PC-9 (cell line): ENCODE data around the gene DRC3. TPM values are rescaled to one million over a fixed set of nuclear protein-coding genes. Genes with fewer than 3 reads are reported as not detected.
"Not testable (repeated sequence)": the region's sequence is repeated elsewhere in the genome, so short reads cannot be mapped to it uniquely, and the experiment has no call there.

ENCODE experiments used
- BruUV-seq: library from RNA; stranded (reverse); fragments of 400-500 nt; replicated peaks from 2 replicates; lab custom pipeline; 2021; lab: Mats Ljungman, UMichigan
- CTCF ChIA-PET: fragments of 300-600 bp; sonication (Branson Sonifier 250); formaldehyde crosslinking; loops from one replicate; lab custom pipeline; 2022; ENCODE audit warnings: antibody characterized with exemption; lab: Charles Lee
- POLR2A ChIA-PET: fragments of 300-600 bp; sonication (Branson Sonifier 250); formaldehyde crosslinking; loops from one replicate; lab custom pipeline; 2022; ENCODE audit warnings: antibody characterized with exemption; ENCODE audit not compliant: unreplicated experiment; lab: Charles Lee
- DNase-seq, 2 experiments: peaks; one replicate each; pipeline versions ENCODE4 v3.0.0 to v3.0.0-alpha.2; 2015 to 2022; ENCODE audit warnings: mixed read lengths in 1 of 2
- H2AFZ ChIP-seq: fragments of 200-600 bp; sonication (generic); 2 replicates; pipeline ENCODE4 v1.8.1; 2017; ENCODE audit warnings: antibody characterized with exemption
- H3F3A ChIP-seq: fragments of 200-600 bp; sonication (generic); 2 replicates; pipeline ENCODE4 v1.8.1; 2017; ENCODE audit warnings: antibody characterized with exemption, mild to moderate bottlenecking, low read depth; ENCODE audit not compliant: insufficient read depth
- H3K27ac ChIP-seq: fragments of 200-600 bp; sonication (generic); 2 replicates; pipeline ENCODE4 v1.6.1; 2016; ENCODE audit warnings: mixed run types
- H3K27me3 ChIP-seq: fragments of 200-600 bp; sonication (generic); 2 replicates; pipeline ENCODE4 v1.6.1; 2016; ENCODE audit warnings: low read depth, mixed run types; ENCODE audit not compliant: insufficient read depth
- H3K36me3 ChIP-seq: fragments of 200-600 bp; sonication (generic); 2 replicates; pipeline ENCODE4 v1.6.1; 2016; ENCODE audit warnings: low read depth, mixed run types
- H3K4me1 ChIP-seq: fragments of 200-600 bp; sonication (generic); replicated peaks from 2 replicates; pipeline ENCODE4 v1.6.1; 2016; ENCODE audit warnings: mixed run types; ENCODE audit not compliant: insufficient read depth
- H3K4me2 ChIP-seq: fragments of 200-600 bp; sonication (generic); 2 replicates; pipeline ENCODE4 v1.6.1; 2017; ENCODE audit warnings: mixed run types
- H3K4me3 ChIP-seq: fragments of 200-600 bp; sonication (generic); 2 replicates; pipeline ENCODE4 v1.6.1; 2016; ENCODE audit warnings: mixed run types
- H3K79me2 ChIP-seq: fragments of 200-600 bp; sonication (generic); 2 replicates; pipeline ENCODE4 v1.6.1; 2017; ENCODE audit warnings: low read depth, mixed run types
- H3K9me2 ChIP-seq: fragments of 200-600 bp; sonication (generic); 2 replicates; pipeline ENCODE4 v1.8.1; 2017; ENCODE audit warnings: mild to moderate bottlenecking; ENCODE audit not compliant: insufficient read depth
- H3K9me3 ChIP-seq: fragments of 200-600 bp; sonication (generic); 2 replicates; pipeline ENCODE4 v1.8.1; 2016; ENCODE audit warnings: low read depth; ENCODE audit not compliant: insufficient read depth
- H4K20me1 ChIP-seq: fragments of 200-600 bp; sonication (generic); 2 replicates; pipeline ENCODE4 v1.8.1; 2017; ENCODE audit not compliant: insufficient read depth
- EZH2 ChIP-seq: fragments of 200-600 bp; sonication (generic); IDR thresholded peaks from 2 replicates; pipeline ENCODE4 v1.8.0; 2017; ENCODE audit warnings: antibody characterized with exemption, low read depth
- intact Hi-C: fragments of 100-400 bp; cut with micrococcal nuclease; formaldehyde crosslinking; loops from one replicate; pipeline ENCODE4 v1.10.0; 2022; ENCODE audit not compliant: unreplicated experiment
- total RNA-seq: library from RNA; stranded (reverse); gene quantifications from 2 replicates; pipeline ENCODE4 v1.2.3, GENCODE V29; 2021
- TF ChIP-seq, protein P1 (sequence below): fragments of 200-600 bp; sonication (generic); conservative IDR thresholded peaks from 2 replicates; pipeline ENCODE4 v1.6.1; 2017; ENCODE audit warnings: mixed run types, antibody characterized with exemption, mild to moderate bottlenecking, moderate library complexity

The DRC3 gene
- total RNA-seq, 1 experiment from 2014 or later: 15.2 TPM

DNA sequence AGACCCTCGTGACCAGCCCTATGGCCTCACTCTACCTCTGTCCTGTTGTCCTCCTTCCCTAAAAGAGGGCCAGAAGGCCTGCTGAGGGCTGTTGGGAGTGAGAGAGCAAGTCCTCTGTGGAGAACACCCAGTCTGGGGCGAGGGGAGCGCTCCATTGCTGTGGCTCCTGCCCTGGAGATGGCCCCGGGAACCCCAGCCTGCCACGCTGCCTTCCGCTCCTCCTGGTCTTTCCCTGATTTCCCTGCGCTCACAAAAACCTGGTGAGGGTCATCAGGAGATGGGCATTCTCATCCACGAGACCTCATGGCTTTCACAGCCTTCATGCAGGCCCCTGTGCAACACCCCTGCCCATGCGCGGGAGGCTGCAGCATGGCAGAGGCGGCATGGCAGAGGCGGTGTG, 21.2 kb downstream of the DRC3 start:
- POLR2A ChIA-PET: no interaction called here

DNA sequence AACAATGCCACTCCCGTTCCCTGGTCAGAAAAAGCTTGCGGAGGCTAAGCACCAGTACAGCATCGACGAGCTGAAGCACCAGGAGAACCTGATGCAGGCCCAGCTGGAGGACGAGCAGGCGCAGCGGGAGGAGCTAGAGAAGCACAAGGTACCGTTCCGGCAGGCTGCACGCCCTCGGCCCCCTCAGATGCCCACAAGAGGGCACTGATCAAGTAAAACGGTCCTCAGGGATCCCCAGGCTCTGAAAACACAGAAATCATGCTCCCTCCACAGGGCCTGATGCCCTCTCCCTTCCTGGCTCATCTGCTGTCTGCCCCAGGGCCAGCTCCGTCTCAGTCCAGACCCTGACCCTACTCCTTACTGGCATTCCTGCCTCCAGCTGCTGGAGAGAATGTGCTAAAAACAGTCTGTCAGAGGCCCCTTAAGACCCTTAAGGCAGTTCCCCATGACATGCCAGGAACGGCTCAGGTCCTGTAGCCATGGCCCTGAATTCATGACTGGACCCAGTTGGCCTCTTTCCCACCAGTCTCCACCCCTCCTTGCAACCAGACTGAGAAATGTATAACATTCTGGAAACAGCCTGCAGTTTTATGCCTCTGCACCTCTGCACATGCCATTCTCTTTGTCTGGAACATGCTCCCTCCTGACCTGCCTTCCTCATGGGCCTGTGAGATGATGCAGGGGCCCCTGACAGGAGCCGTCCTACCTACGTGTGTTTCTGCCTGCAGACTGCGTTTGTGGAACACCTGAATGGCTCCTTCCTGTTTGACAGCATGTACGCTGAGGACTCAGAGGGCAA, 21.8 kb downstream of the DRC3 start:
- H3K9me3 ChIP-seq: no peaks in the 10 kb centered on the region
- no peaks in the 10 kb centered on the region for H3K9me2 ChIP-seq
- ChIA-PET CTCF (no interaction called here), POLR2A (no interaction called here)
- H3K36me3 ChIP-seq: no peaks in the 10 kb centered on the region
- no peaks in the 10 kb centered on the region for H4K20me1 ChIP-seq
- DNase-seq: no peak
- H3K4me1 ChIP-seq: peaks cover 22% of the 10 kb centered on the region
- TF ChIP-seq, protein P1, sequence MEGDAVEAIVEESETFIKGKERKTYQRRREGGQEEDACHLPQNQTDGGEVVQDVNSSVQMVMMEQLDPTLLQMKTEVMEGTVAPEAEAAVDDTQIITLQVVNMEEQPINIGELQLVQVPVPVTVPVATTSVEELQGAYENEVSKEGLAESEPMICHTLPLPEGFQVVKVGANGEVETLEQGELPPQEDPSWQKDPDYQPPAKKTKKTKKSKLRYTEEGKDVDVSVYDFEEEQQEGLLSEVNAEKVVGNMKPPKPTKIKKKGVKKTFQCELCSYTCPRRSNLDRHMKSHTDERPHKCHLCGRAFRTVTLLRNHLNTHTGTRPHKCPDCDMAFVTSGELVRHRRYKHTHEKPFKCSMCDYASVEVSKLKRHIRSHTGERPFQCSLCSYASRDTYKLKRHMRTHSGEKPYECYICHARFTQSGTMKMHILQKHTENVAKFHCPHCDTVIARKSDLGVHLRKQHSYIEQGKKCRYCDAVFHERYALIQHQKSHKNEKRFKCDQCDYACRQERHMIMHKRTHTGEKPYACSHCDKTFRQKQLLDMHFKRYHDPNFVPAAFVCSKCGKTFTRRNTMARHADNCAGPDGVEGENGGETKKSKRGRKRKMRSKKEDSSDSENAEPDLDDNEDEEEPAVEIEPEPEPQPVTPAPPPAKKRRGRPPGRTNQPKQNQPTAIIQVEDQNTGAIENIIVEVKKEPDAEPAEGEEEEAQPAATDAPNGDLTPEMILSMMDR: peak; percentile 31; the same call in 1 of the 2 replicates
- no peak for TF ChIP-seq EZH2
- intact Hi-C loops: loop anchor here (5.0 kb wide), 1 partner anchor 38 kb away; no protein-coding TSS in a partner anchor
- no peak overlapping the region for H2AFZ ChIP-seq
- H3K27me3 ChIP-seq: no peaks in the 10 kb centered on the region
- H3K27ac ChIP-seq: no peak overlapping the region
- no peak overlapping the region for H3K4me3 ChIP-seq
- no peaks in the 10 kb centered on the region for H3K79me2 ChIP-seq
- peaks cover 20% of the 10 kb centered on the region for H3F3A ChIP-seq
- no peak overlapping the region for H3K4me2 ChIP-seq
- no TSS peak for BruUV-seq

More for the DNA sequence above, 21.2 kb downstream of the DRC3 start:
- no TSS peak for BruUV-seq
- Histone ChIP-seq H3K27me3 (no peaks in the 10 kb centered on the region), H3K4me2 (no peak overlapping the region), H3F3A (peaks cover 26% of the 10 kb centered on the region), H3K27ac (no peak overlapping the region), H3K36me3 (no peaks in the 10 kb centered on the region), H3K9me2 (no peaks in the 10 kb centered on the region), H3K9me3 (no peaks in the 10 kb centered on the region), H2AFZ (no peak overlapping the region), H3K79me2 (no peaks in the 10 kb centered on the region), H3K4me3 (no peak overlapping the region), H3K4me1 (peaks cover 29% of the 10 kb centered on the region), H4K20me1 (no peaks in the 10 kb centered on the region)
- DNase-seq: no peak
- intact Hi-C loops: loop anchor here (5.0 kb wide), 1 partner anchor 38 kb away; no protein-coding TSS in a partner anchor
- CTCF ChIA-PET: no interaction called here
- TF ChIP-seq EZH2: no peak
- TF ChIP-seq, protein P1: no peak

DNA sequence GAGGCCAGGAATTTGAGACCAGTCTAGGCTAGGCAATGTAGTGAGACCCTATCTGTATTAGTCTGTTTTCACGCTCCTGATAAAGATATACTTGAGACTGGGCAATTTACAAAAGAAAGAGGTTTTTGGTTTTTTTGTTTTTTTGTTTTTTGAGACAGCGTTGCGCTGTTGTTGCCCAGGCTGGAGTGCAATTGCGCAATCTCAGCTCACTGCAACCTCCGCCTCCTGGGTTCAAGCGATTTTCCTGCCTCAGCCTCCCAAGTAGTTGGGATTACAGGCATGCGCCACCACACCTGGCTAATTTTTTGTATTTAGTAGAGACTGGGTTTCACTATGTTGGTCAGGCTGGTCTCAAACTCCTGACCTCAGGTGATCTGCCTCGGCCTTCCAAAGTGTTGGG, 23.2 kb downstream of the DRC3 start:
- H3K27ac ChIP-seq, H2AFZ ChIP-seq, H3K9me3 ChIP-seq, BruUV-seq, intact Hi-C loops, H3K4me3 ChIP-seq, H3K27me3 ChIP-seq, DNase-seq, H3K4me1 ChIP-seq, H3K79me2 ChIP-seq, H4K20me1 ChIP-seq, H3K9me2 ChIP-seq, H3K36me3 ChIP-seq, H3F3A ChIP-seq, CTCF ChIA-PET, H3K4me2 ChIP-seq: not testable (repeated sequence)
- POLR2A ChIA-PET: interaction anchor here (0.6 kb wide), 1 partner anchor 8 kb away, joined by 16 read pairs; no protein-coding TSS in a partner anchor
